IMR-90 (cell line): Measurements from ENCODE around the gene HTR3E. TPM values are rescaled to one million over a fixed set of nuclear protein-coding genes. Genes with fewer than 3 reads are reported as not detected.

Experiments used
- ATAC-seq: fragments of 200-7000 bp; cut with Tn5 transposase; 2 replicates; pipeline ENCODE4 v1.9.1; 2020; ENCODE audit warnings: low read depth, mild to moderate bottlenecking, moderate library complexity
- BruUV-seq: library from RNA; stranded (reverse); fragments of 400-500 nt; replicated peaks from 2 replicates; lab custom pipeline; 2021; lab: Mats Ljungman, UMichigan
- CTCF ChIA-PET: fragments of 300-600 bp; formaldehyde crosslinking; extraction: SDS; loops from one replicate; lab custom pipeline; 2021; ENCODE audit warnings: antibody characterized with exemption; lab: Yijun Ruan, JAX
- POLR2A ChIA-PET: fragments of 300-600 bp; sonication (Branson Sonifier 250); formaldehyde crosslinking; loops from one replicate; lab custom pipeline; 2022; ENCODE audit warnings: antibody characterized with exemption; ENCODE audit not compliant: unreplicated experiment; lab: Charles Lee
- DNase-seq: peaks from one replicate; pipeline ENCODE4 v3.0.0; 2013
- H2AFZ ChIP-seq: replicated peaks from 2 replicates; pipeline ENCODE3; 2013; ENCODE audit warnings: low read length, mild to moderate bottlenecking; ENCODE audit not compliant: poor library complexity
- H2AK5ac ChIP-seq: 2 replicates; pipeline ENCODE4 v1.6.1; 2013; ENCODE audit warnings: low read depth, low read length, inconsistent platforms
- H2AK9ac ChIP-seq: replicated peaks from 2 replicates; pipeline ENCODE3; 2013; ENCODE audit warnings: mild to moderate bottlenecking, low read depth, low read length, moderate library complexity; ENCODE audit not compliant: poor library complexity
- H2BK120ac ChIP-seq: 2 replicates; pipeline ENCODE4 v1.6.1; 2013; ENCODE audit warnings: low read depth, low read length, inconsistent platforms
- H2BK15ac ChIP-seq: 3 replicates; pipeline ENCODE4 v1.6.1; 2013; ENCODE audit warnings: low read depth, low read length, inconsistent platforms
- H2BK20ac ChIP-seq: 2 replicates; pipeline ENCODE4 v1.6.1; 2013; ENCODE audit warnings: low read depth, mild to moderate bottlenecking, inconsistent platforms, low read length, moderate library complexity
- H2BK5ac ChIP-seq: 2 replicates; pipeline ENCODE4 v1.6.1; 2013; ENCODE audit warnings: mild to moderate bottlenecking, low read depth, low read length, inconsistent platforms; ENCODE audit not compliant: poor library complexity, severe bottlenecking
- H3K14ac ChIP-seq: replicated peaks from 2 replicates; pipeline ENCODE4 v1.6.1; 2013; ENCODE audit warnings: low read depth, low read length, inconsistent platforms
- H3K18ac ChIP-seq: 2 replicates; pipeline ENCODE4 v1.6.1; 2013; ENCODE audit warnings: low read depth, low read length, control low read depth
- H3K23ac ChIP-seq: 2 replicates; pipeline ENCODE4 v1.6.1; 2013; ENCODE audit warnings: low read depth, low read length, inconsistent platforms
- H3K27ac ChIP-seq: 2 replicates; pipeline ENCODE4 v1.5.1; 2013; ENCODE audit warnings: mild to moderate bottlenecking, control low read depth, low read length; ENCODE audit not compliant: insufficient read depth
- H3K27me3 ChIP-seq: 2 replicates; pipeline ENCODE4 v1.6.1; 2013; ENCODE audit warnings: low read length; ENCODE audit not compliant: control insufficient read depth, insufficient read depth
- H3K36me3 ChIP-seq: 2 replicates; pipeline ENCODE4 v1.6.1; 2013; ENCODE audit warnings: low read length, mixed read lengths; ENCODE audit not compliant: control insufficient read depth, insufficient read depth
- H3K4ac ChIP-seq: 2 replicates; pipeline ENCODE4 v1.6.1; 2013; ENCODE audit warnings: low read depth, low read length, inconsistent platforms
- H3K4me1 ChIP-seq: 2 replicates; pipeline ENCODE4 v1.6.1; 2013; ENCODE audit warnings: low read length, mixed read lengths; ENCODE audit not compliant: control insufficient read depth, insufficient read depth
- H3K4me2 ChIP-seq: 2 replicates; pipeline ENCODE4 v1.6.1; 2013; ENCODE audit warnings: low read depth, mild to moderate bottlenecking, control low read depth, low read length, moderate library complexity
- H3K4me3 ChIP-seq: 2 replicates; pipeline ENCODE4 v1.5.1; 2013; ENCODE audit warnings: low read depth, mild to moderate bottlenecking, control low read depth, low read length, moderate library complexity; ENCODE audit not compliant: insufficient read depth
- H3K56ac ChIP-seq: 2 replicates; pipeline ENCODE4 v1.6.1; 2013; ENCODE audit warnings: low read length, inconsistent platforms; ENCODE audit not compliant: insufficient read depth; ENCODE audit errors: extremely low read depth
- H3K79me1 ChIP-seq, 2 experiments: 2 replicates each; pipeline ENCODE4 v1.6.1; 2013; ENCODE audit warnings: low read length in 2 of 2, inconsistent platforms in 1 of 2, low read depth in 1 of 2
- H3K9ac ChIP-seq: 2 replicates; pipeline ENCODE4 v1.6.1; 2013; ENCODE audit warnings: low read depth, low read length, control low read depth
- H3K9me1 ChIP-seq: 2 replicates; pipeline ENCODE4 v1.6.1; 2013; ENCODE audit warnings: low read length, inconsistent platforms; ENCODE audit not compliant: insufficient read depth
- H3K9me3 ChIP-seq: 2 replicates; pipeline ENCODE4 v1.6.1; 2013; ENCODE audit warnings: low read length; ENCODE audit not compliant: control insufficient read depth, insufficient read depth
- H4K20me1 ChIP-seq: 2 replicates; pipeline ENCODE4 v1.6.1; 2013; ENCODE audit warnings: low read length, inconsistent platforms; ENCODE audit not compliant: insufficient read depth
- H4K5ac ChIP-seq: 2 replicates; pipeline ENCODE4 v1.6.1; 2013; ENCODE audit warnings: mild to moderate bottlenecking, low read depth, low read length, control low read depth
- H4K8ac ChIP-seq, 2 experiments: 2 replicates each; pipeline ENCODE4 v1.6.1; 2013; ENCODE audit warnings: low read depth in 2 of 2, low read length in 2 of 2, control low read depth in 1 of 2, inconsistent platforms in 1 of 2
- H4K91ac ChIP-seq: 2 replicates; pipeline ENCODE4 v1.6.1; 2013; ENCODE audit warnings: low read depth, low read length, inconsistent platforms; ENCODE audit not compliant: insufficient read depth
- BHLHE40 ChIP-seq: fragments of 150-350 bp; IDR thresholded peaks from 2 replicates; pipeline ENCODE4 v1.6.1; 2016; ENCODE audit warnings: mild to moderate bottlenecking, low read depth, low read length
- CEBPB ChIP-seq: IDR thresholded peaks from 2 replicates; pipeline ENCODE4 v1.6.1; 2012; ENCODE audit warnings: low read depth, low read length, improper control_type of control experiment
- CHD1 ChIP-seq: IDR thresholded peaks from 2 replicates; pipeline ENCODE4 v1.6.1; 2012; ENCODE audit warnings: low read depth, low read length, improper control_type of control experiment
- CTCF ChIP-seq: conservative IDR thresholded peaks from 2 replicates; pipeline ENCODE4 v1.5.1; 2012; ENCODE audit warnings: mild to moderate bottlenecking, low read depth, low read length, improper control_type of control experiment
- MAFK ChIP-seq: IDR thresholded peaks from 2 replicates; pipeline ENCODE4 v1.6.1; 2012; ENCODE audit warnings: low read depth, low read length, improper control_type of control experiment
- MAZ ChIP-seq: IDR thresholded peaks from 2 replicates; pipeline ENCODE4 v1.6.1; 2012; ENCODE audit warnings: low read depth, mild to moderate bottlenecking, low read length, improper control_type of control experiment, moderate library complexity, borderline replicate concordance
- MXI1 ChIP-seq: IDR thresholded peaks from 2 replicates; pipeline ENCODE4 v1.6.1; 2012; ENCODE audit warnings: low read depth, mild to moderate bottlenecking, low read length, moderate library complexity, borderline replicate concordance
- NFE2L2 ChIP-seq: fragments of 150-350 bp; IDR thresholded peaks from 2 replicates; pipeline ENCODE4 v1.6.1; 2016; ENCODE audit warnings: low read depth, mild to moderate bottlenecking, low read length
- POLR2A ChIP-seq: IDR thresholded peaks from 2 replicates; pipeline ENCODE4 v1.6.1; 2012; ENCODE audit warnings: mild to moderate bottlenecking, low read depth, low read length
- RAD21 ChIP-seq: IDR thresholded peaks from 2 replicates; pipeline ENCODE4 v1.6.1; 2012; ENCODE audit warnings: low read length, improper control_type of control experiment
- RCOR1 ChIP-seq: IDR thresholded peaks from 2 replicates; pipeline ENCODE4 v1.6.1; 2012; ENCODE audit warnings: mild to moderate bottlenecking, low read length, improper control_type of control experiment; ENCODE audit not compliant: insufficient replicate concordance
- RFX5 ChIP-seq: IDR thresholded peaks from 2 replicates; pipeline ENCODE4 v1.8.0; 2012; ENCODE audit warnings: low read depth, mild to moderate bottlenecking, low read length, moderate library complexity
- SMC3 ChIP-seq: fragments of 150-350 bp; IDR thresholded peaks from 2 replicates; pipeline ENCODE4 v1.6.1; 2016; ENCODE audit warnings: low read depth, mild to moderate bottlenecking, antibody characterized with exemption, low read length, moderate library complexity
- USF2 ChIP-seq: fragments of 150-350 bp; IDR thresholded peaks from 2 replicates; pipeline ENCODE4 v1.6.1; 2017; ENCODE audit warnings: mild to moderate bottlenecking, antibody characterized with exemption, low read length, low read depth
- WGBS, 2 experiments: methylation state at CpG; one replicate each; pipeline versions ENCODE4 v1.1.5 to v1.1.7; 2013; ENCODE audit warnings: missing lambda C conversion rate in 2 of 2; ENCODE audit not compliant: insufficient read length in 1 of 2; ENCODE audit errors: extremely low coverage in 2 of 2; 5-methylcytosine and 5-hydroxymethylcytosine counted together
- dilution Hi-C: fragments of 300-500 bp; cut with HindIII; formaldehyde crosslinking; loops from one replicate; pipeline ENCODE4 v1.14.3; 2018; ENCODE audit warnings: low sequenced_read_pairs; ENCODE audit not compliant: unreplicated experiment
- in situ Hi-C: fragments of 300-500 bp; cut with MboI; formaldehyde crosslinking; loops from 3 replicates; pipeline ENCODE4 v1.14.3; 2019; ENCODE audit warnings: low sequenced_read_pairs, inconsistent platforms, mixed read lengths
- intact Hi-C: fragments of 100-400 bp; cut with micrococcal nuclease; formaldehyde crosslinking; loops from 2 replicates; pipeline ENCODE4 v1.10.0; 2022
- polyA plus RNA-seq, 3 experiments: library from polyadenylated mRNA; depleted of rRNA; stranded (reverse); fragments of >200 nt; gene quantifications; 2 replicates each; pipeline ENCODE4 v1.2.3, GENCODE V29; 2012; ENCODE audit warnings: low replicate concordance in 1 of 3
- total RNA-seq: library from RNA; depleted of rRNA; stranded (reverse); fragments of >200 nt; gene quantifications from 2 replicates; pipeline ENCODE4 v1.2.3, GENCODE V29; 2012
- TF ChIP-seq, protein P1 (sequence below): fragments of 150-350 bp; IDR thresholded peaks from 2 replicates; pipeline ENCODE4 v1.6.1; 2016; ENCODE audit warnings: low read depth, mild to moderate bottlenecking, low read length, moderate library complexity, borderline replicate concordance

HTR3E gene
- total and polyA plus RNA-seq, 2 of the 4 experiments (the other 2 are of a cell fraction) = not detected

DNA sequence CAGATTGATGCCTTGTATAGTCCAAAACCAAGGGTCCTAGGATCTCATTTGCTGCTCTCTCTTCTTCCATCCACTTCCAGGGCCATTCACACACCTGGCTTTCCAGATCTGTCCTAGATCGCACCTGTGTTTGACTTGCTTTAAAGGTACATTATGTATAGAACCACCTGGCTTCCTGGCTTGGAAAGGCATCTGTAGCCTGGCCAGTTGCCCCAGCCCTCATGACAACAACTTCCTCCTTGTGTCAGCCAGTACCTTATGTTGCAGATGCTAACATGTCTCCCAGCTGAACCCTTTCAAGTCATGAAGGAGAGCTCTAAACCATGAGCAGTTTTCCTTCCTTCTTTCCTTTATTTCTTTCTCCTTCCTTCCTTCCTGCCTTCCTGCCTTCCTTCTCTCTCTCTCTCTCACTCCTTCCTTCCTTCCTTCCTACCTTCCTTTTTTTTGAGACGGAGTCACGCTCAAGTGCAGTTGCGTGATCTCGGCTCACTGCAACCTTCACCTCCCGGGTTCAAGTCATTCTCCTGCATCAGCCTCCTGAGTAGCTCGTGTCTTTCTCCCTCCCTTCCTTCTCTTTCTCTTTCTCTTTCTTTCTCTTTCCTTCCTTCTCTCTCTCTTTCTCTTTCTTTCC is 46.5 kb upstream of the HTR3E start:
- no peak overlapping the region for H2AK5ac ChIP-seq
- WGBS, 2 experiments = 84% methylated on average over 5 of the region's 7 CpGs; no CpG with 5 or more reads in 1 of the 2 experiments
- H2BK15ac ChIP-seq = no peak overlapping the region
- H3K27ac ChIP-seq = no peak overlapping the region
- H3K9me3 ChIP-seq = no peaks in the 10 kb centered on the region
- H4K8ac ChIP-seq = no peak overlapping the region
- no peak overlapping the region for H2AFZ ChIP-seq
- H3K4me1 ChIP-seq = no peaks in the 10 kb centered on the region
- DNase-seq = no peak
- H3K23ac ChIP-seq = no peak overlapping the region
- H2BK20ac ChIP-seq = no peak overlapping the region
- H2AK9ac ChIP-seq = no peak overlapping the region
- no peaks in the 10 kb centered on the region for H3K79me1 ChIP-seq
- no peak overlapping the region for H2BK5ac ChIP-seq
- no peak overlapping the region for H2BK120ac ChIP-seq
- no peak for ATAC-seq
- TF ChIP-seq BHLHE40 = no peak
- TF ChIP-seq MAFK = no peak
- no peak for TF ChIP-seq RCOR1
- TF ChIP-seq, protein P1, sequence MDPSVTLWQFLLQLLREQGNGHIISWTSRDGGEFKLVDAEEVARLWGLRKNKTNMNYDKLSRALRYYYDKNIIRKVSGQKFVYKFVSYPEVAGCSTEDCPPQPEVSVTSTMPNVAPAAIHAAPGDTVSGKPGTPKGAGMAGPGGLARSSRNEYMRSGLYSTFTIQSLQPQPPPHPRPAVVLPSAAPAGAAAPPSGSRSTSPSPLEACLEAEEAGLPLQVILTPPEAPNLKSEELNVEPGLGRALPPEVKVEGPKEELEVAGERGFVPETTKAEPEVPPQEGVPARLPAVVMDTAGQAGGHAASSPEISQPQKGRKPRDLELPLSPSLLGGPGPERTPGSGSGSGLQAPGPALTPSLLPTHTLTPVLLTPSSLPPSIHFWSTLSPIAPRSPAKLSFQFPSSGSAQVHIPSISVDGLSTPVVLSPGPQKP = no peak
- no peak for TF ChIP-seq POLR2A
- TF ChIP-seq RFX5 = no peak
- TF ChIP-seq RAD21 = no peak
- no peak for TF ChIP-seq SMC3
- no peak for TF ChIP-seq USF2
- no peak for TF ChIP-seq NFE2L2
- TF ChIP-seq CTCF = no peak
- no peak for TF ChIP-seq CHD1
- TF ChIP-seq MAZ = no peak
- TF ChIP-seq CEBPB = no peak
- TF ChIP-seq MXI1 = no peak
- peaks cover 21% of the 10 kb centered on the region for H3K27me3 ChIP-seq
- no peak overlapping the region for H3K18ac ChIP-seq
- no peak overlapping the region for H3K56ac ChIP-seq
- H4K91ac ChIP-seq = no peak overlapping the region
- no peak overlapping the region for H3K4me3 ChIP-seq
- no peak overlapping the region for H3K14ac ChIP-seq
- no peaks in the 10 kb centered on the region for H3K36me3 ChIP-seq
- H4K5ac ChIP-seq = no peak overlapping the region
- H3K4ac ChIP-seq = no peak overlapping the region
- in situ Hi-C loops = no loop called here
- intact Hi-C loops = no loop called here
- H4K20me1 ChIP-seq = no peaks in the 10 kb centered on the region
- ChIA-PET POLR2A (no interaction called here), CTCF (no interaction called here)
- no peak overlapping the region for H3K9ac ChIP-seq
- no peak overlapping the region for H3K4me2 ChIP-seq
- no peaks in the 10 kb centered on the region for H3K9me1 ChIP-seq
- dilution Hi-C loops = no loop called here
- BruUV-seq = no TSS peak
